Measurements from ENCODE around the gene RYR1.
A peak's percentile ranks its signal among the peaks of the same experiment; 100 is the strongest.

RYR1 gene

GRCh38 chr19:38433268-38433733 is at the start of gene RYR1:
RYR1 (plus strand) TSS chr19:38433691; CDS start chr19:38433830, 139 bp downstream.
- H3K27me3 Mint-ChIP-seq, result peaks cover 21 to 35% of the 10 kb centered on the region in 2 donors
- DNase-seq (peak; percentile 27), ATAC-seq (replicated peaks) (peak; percentile 80 to 87)
- H3K4me3 Mint-ChIP-seq, result peak within 1 kb of the TSS in 1 of 2 donors; percentile 45
- H3K36me3 Mint-ChIP-seq, result no peaks in the 10 kb centered on the region
- H3K27ac Mint-ChIP-seq, result no peak within 1 kb of the TSS
- H3K9me3 Mint-ChIP-seq, result no peaks in the 10 kb centered on the region
- peaks cover 14 to 27% of the 10 kb centered on the region in 2 donors for H3K4me1 Mint-ChIP-seq

DNA sequence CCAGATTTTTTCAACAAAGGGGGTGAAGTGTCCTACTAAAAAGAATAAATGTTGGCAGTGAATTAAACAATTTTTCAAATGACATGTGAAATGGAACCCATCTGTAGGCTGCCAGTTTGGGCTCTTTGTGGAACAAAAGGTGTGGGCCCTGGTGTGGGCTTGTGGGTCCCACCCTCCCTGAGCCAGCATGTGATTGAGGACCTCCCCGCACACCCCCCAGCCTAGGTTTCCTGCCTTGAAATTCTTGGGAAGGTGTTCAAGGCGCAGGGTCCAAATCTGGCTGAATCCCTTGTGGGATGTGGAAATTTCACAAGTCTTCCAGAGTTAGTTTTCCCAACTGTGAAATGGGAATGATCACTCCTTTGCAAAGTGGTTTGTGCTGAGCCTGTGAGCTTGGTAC is 49.7 kb upstream of the RYR1 start:
- ATAC-seq (replicated peaks), result no peak
- no peak for DNase-seq
- H3K9me3 Mint-ChIP-seq, result no peaks in the 10 kb centered on the region
- no peak overlapping the region for H3K27ac Mint-ChIP-seq
- peaks cover 14 to 18% of the 10 kb centered on the region in 2 donors for H3K27me3 Mint-ChIP-seq
- H3K36me3 Mint-ChIP-seq, result peaks cover 63 to 72% of the 10 kb centered on the region in 2 donors
- no peak overlapping the region for H3K4me3 Mint-ChIP-seq
- H3K4me1 Mint-ChIP-seq, result peaks cover 20 to 47% of the 10 kb centered on the region in 2 donors

DNA sequence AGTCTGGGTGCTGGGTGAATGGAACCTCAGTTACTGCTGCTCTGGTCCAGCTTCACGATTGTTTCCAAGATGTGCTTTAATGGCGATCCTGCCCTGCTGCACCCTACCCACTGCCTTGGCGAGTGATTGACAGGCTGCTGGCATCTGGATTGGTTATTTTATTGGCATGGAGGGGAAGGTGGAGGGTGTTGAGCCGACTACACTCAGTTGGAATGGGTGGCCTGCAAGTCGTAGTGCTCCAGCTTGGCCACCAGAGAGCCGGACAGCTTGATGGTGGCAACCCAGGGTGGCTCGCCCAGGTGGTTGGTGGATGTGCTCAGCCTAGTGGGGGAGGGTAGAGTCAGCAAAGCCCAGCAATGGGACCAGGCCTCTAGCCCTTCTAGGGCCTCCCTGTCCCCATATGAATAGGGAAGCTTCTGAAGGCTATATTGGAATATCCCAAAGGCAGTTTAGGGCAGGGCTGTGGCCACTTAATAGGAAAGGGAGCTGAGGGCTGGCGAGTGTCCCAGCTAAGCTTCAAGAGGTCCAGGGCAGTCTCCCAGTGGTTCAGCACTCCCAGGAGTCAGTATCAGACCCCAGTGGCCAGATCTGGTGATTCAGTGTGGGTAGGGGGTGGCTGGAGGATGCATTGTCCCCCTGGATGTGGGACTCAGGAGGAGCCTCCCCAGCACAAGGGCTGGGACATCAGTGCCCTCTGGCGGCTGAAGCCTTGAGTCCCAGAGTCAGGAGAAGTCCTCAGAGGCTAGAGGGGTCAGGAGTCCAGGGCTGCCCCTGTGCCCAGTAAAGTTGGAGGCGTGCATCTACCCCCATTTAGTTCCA is 49.1 kb upstream of the RYR1 start:
- ATAC-seq (replicated peaks) (no peak), DNase-seq (no peak)
- Mint-ChIP-seq H3K36me3 (peaks cover 57 to 66% of the 10 kb centered on the region in 2 donors), H3K4me1 (peaks cover 20 to 41% of the 10 kb centered on the region in 2 donors), H3K27ac (peak overlapping the region; percentile 16), H3K27me3 (peaks cover 16 to 20% of the 10 kb centered on the region in 2 donors), H3K9me3 (no peaks in the 10 kb centered on the region), H3K4me3 (no peak overlapping the region)

- DNase-seq, result no peak
- peaks cover 24 to 28% of the 10 kb centered on the region in 2 donors for H3K27me3 Mint-ChIP-seq
- peak overlapping the region; percentile 16 for H3K27ac Mint-ChIP-seq
- no peak for ATAC-seq (replicated peaks)
- peaks cover 53 to 60% of the 10 kb centered on the region in 2 donors for H3K36me3 Mint-ChIP-seq
- peak overlapping the region in 1 of 2 donors; percentile 68 for H3K4me3 Mint-ChIP-seq
- peaks cover 21 to 44% of the 10 kb centered on the region in 2 donors for H3K4me1 Mint-ChIP-seq
- no peaks in the 10 kb centered on the region for H3K9me3 Mint-ChIP-seq
Observed at GRCh38 chr19:38385057-38385803, 48.3 kb upstream of the RYR1 start.

DNA sequence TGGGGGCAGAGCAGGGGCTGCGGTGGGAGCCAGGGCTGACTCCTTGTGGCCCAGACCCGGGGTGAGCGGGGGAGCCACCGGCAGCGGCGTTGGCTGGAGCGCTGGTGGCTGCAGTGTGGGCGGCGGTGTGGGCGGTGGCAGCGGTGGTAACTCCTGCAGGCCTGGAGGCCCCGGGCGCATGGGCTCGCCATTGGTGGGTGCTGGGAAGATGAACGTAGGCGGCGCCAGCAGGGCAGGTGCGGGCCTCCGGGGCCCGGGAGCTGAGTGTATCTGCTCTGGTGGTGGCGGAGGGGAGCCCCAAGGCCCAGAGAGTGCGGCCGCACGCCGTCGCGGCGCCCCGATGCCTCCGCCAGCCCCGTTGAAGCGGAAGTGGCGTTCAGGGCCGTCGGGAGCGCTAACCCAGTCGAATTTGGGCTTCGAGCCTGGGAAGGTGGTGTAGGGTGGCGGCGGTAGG is 47.7 kb upstream of the RYR1 start:
- Mint-ChIP-seq H3K4me3 (peak overlapping the region in 1 of 2 donors; percentile 68), H3K36me3 (peaks cover 49 to 54% of the 10 kb centered on the region in 2 donors), H3K27me3 (peaks cover 28 to 30% of the 10 kb centered on the region in 2 donors), H3K4me1 (peaks cover 20 to 44% of the 10 kb centered on the region in 2 donors), H3K27ac (no peak overlapping the region), H3K9me3 (no peaks in the 10 kb centered on the region)
- DNase-seq (no peak), ATAC-seq (replicated peaks) (no peak)

GRCh38 chr19:38386300-38386970 is 47.1 kb upstream of the RYR1 start:
- ATAC-seq (replicated peaks), result no peak
- H3K36me3 Mint-ChIP-seq, result peaks cover 43 to 48% of the 10 kb centered on the region in 2 donors
- H3K4me3 Mint-ChIP-seq, result peak overlapping the region in 1 of 2 donors; percentile 47
- H3K27me3 Mint-ChIP-seq, result peaks cover 31 to 36% of the 10 kb centered on the region in 2 donors
- H3K27ac Mint-ChIP-seq, result no peak overlapping the region
- no peaks in the 10 kb centered on the region for H3K9me3 Mint-ChIP-seq
- H3K4me1 Mint-ChIP-seq, result peaks cover 20 to 44% of the 10 kb centered on the region in 2 donors
- no peak for DNase-seq

GRCh38 chr19:38386971-38387549 is 46.4 kb upstream of the RYR1 start:
- H3K36me3 Mint-ChIP-seq, result peaks cover 37 to 42% of the 10 kb centered on the region in 2 donors
- ATAC-seq (replicated peaks), result peak; percentile 32 to 38
- peak overlapping the region; percentile 82 to 86 for H3K4me3 Mint-ChIP-seq
- peaks cover 20 to 44% of the 10 kb centered on the region in 2 donors for H3K4me1 Mint-ChIP-seq
- DNase-seq, result no peak
- H3K27me3 Mint-ChIP-seq, result peaks cover 31 to 38% of the 10 kb centered on the region in 2 donors
- H3K9me3 Mint-ChIP-seq, result no peaks in the 10 kb centered on the region
- H3K27ac Mint-ChIP-seq, result peak overlapping the region; percentile 31

GRCh38 chr19:38387550-38388348 is 45.7 kb upstream of the RYR1 start, which contains the start of gene GGN:
GGN (minus strand) TSS chr19:38388034; CDS start chr19:38387261, 773 bp downstream.
- Mint-ChIP-seq H3K27ac (peak within 1 kb of the TSS; percentile 77), H3K36me3 (peaks cover 30 to 35% of the 10 kb centered on the region in 2 donors), H3K27me3 (peaks cover 31 to 38% of the 10 kb centered on the region in 2 donors), H3K4me3 (peak within 1 kb of the TSS; percentile 86 to 87), H3K9me3 (no peaks in the 10 kb centered on the region), H3K4me1 (peaks cover 20 to 44% of the 10 kb centered on the region in 2 donors)
- ATAC-seq (replicated peaks), result peak; percentile 81 to 82
- peak; percentile 69 for DNase-seq

- H3K4me1 Mint-ChIP-seq, result peaks cover 18 to 44% of the 10 kb centered on the region in 2 donors
- DNase-seq, result no peak
- peak within 1 kb of the TSS; percentile 77 for H3K27ac Mint-ChIP-seq
- peaks cover 22 to 27% of the 10 kb centered on the region in 2 donors for H3K36me3 Mint-ChIP-seq
- H3K27me3 Mint-ChIP-seq, result peaks cover 32 to 38% of the 10 kb centered on the region in 2 donors
- peak; percentile 0 for ATAC-seq (replicated peaks)
- H3K9me3 Mint-ChIP-seq, result no peaks in the 10 kb centered on the region
- H3K4me3 Mint-ChIP-seq, result peak within 1 kb of the TSS; percentile 86 to 87
Observed at GRCh38 chr19:38388349-38389100, 45.0 kb upstream of the RYR1 start, which contains the start of gene SPRED3. SPRED3 (plus strand) TSS chr19:38388697; CDS start chr19:38390303, 1,606 bp downstream.

- peaks cover 20 to 47% of the 10 kb centered on the region in 2 donors for H3K4me1 Mint-ChIP-seq
- H3K27ac Mint-ChIP-seq, result no peak overlapping the region
- peaks cover 39 to 43% of the 10 kb centered on the region in 2 donors for H3K27me3 Mint-ChIP-seq
- peaks cover 15 to 19% of the 10 kb centered on the region in 2 donors for H3K36me3 Mint-ChIP-seq
- no peak for ATAC-seq (replicated peaks)
- peak overlapping the region in 1 of 2 donors; percentile 18 for H3K4me3 Mint-ChIP-seq
- no peaks in the 10 kb centered on the region for H3K9me3 Mint-ChIP-seq
- no peak for DNase-seq
Observed at GRCh38 chr19:38389101-38389925, 44.2 kb upstream of the RYR1 start.
